Small intestine (tissue), 7 donors: Measurements from ENCODE around the gene TMEM72. TPM values are rescaled to one million over a fixed set of nuclear protein-coding genes. Genes with fewer than 3 reads are reported as not detected.

ENCODE experiments used
- DNase-seq, 2 donors: peaks; one replicate each; pipeline versions ENCODE4 v3.0.0 to v3.0.0-alpha.2; 2013
- FAIRE-seq: peaks from 2 replicates; lab custom pipeline; 2012; peaks lifted over from hg19 to GRCh38; lab: Jason Lieb, UNC
- H3K27ac ChIP-seq, 3 donors: one replicate each; pipeline ENCODE4 v1.5.1; 2013; ENCODE audit warnings: low read length in 2 of 3, mild to moderate bottlenecking in 2 of 3, control low read depth in 1 of 3, inconsistent platforms in 1 of 3, low read depth in 1 of 3, moderate library complexity in 1 of 3
- H3K27me3 ChIP-seq, 3 donors: one replicate each; pipeline ENCODE4 v1.6.1; 2013; ENCODE audit warnings: low read length in 3 of 3, inconsistent platforms in 1 of 3; ENCODE audit not compliant: control insufficient read depth in 3 of 3, insufficient read depth in 3 of 3
- H3K36me3 ChIP-seq, 3 donors: one replicate each; pipeline ENCODE4 v1.6.1; 2013; ENCODE audit warnings: low read length in 3 of 3, inconsistent platforms in 1 of 3, low read depth in 1 of 3, mild to moderate bottlenecking in 1 of 3, moderate library complexity in 1 of 3; ENCODE audit not compliant: control insufficient read depth in 3 of 3, insufficient read depth in 2 of 3
- H3K4me1 ChIP-seq, 3 donors: one replicate each; pipeline ENCODE4 v1.6.1; 2013; ENCODE audit warnings: low read length in 2 of 3, inconsistent platforms in 1 of 3, low read depth in 1 of 3, mild to moderate bottlenecking in 1 of 3, moderate library complexity in 1 of 3; ENCODE audit not compliant: control insufficient read depth in 3 of 3, insufficient read depth in 2 of 3
- H3K4me3 ChIP-seq, 3 donors: one replicate each; pipeline ENCODE4 v1.5.1; 2013; ENCODE audit warnings: low read length in 3 of 3, control low read depth in 1 of 3, inconsistent platforms in 1 of 3, low read depth in 1 of 3, mild to moderate bottlenecking in 1 of 3, moderate library complexity in 1 of 3
- H3K9me3 ChIP-seq, 2 donors: one replicate each; pipeline ENCODE4 v1.6.1; 2013; ENCODE audit warnings: low read depth in 1 of 2, low read length in 1 of 2; ENCODE audit not compliant: control insufficient read depth in 2 of 2, insufficient read depth in 1 of 2
- WGBS, 3 donors: extraction: QIAGEN DNeasy Blood & Tissue Kit; methylation state at CpG; one replicate each; pipeline ENCODE4 v1.1.7; 2013; 5-methylcytosine and 5-hydroxymethylcytosine counted together
- polyA plus RNA-seq, 4 donors: library from polyadenylated mRNA; stranded (reverse) in 3 of 4; unstranded in 1 of 4; fragments of 200-250 nt in 3 of 4; fragments of 120-200 nt in 1 of 4; gene quantifications; one replicate each; pipeline versions ENCODE4 v1.2.1 to v1.2.3, GENCODE V29; 2013
- donor health status: healthy with polysubstance abuse.
- donor health status: control.
- donor health status: control.
- donor health status: Bipolar disorder and iron deficiency.
- donor health status: healthy.

TMEM72 gene
- polyA plus RNA-seq, 4 donors, result 0.28 to 0.64 TPM; not detected in 2

- Histone ChIP-seq H3K27ac (no peak overlapping the region), H3K36me3 (no peaks in the 10 kb centered on the region), H3K9me3 (peaks cover 0 to 3% of the 10 kb centered on the region in 2 donors), H3K4me3 (no peak overlapping the region), H3K4me1 (peaks cover 0 to 20% (median 2%) of the 10 kb centered on the region in 3 donors), H3K27me3 (no peaks in the 10 kb centered on the region)
- 92 to 96% (median 93%) methylated on average over 7 of the region's 7 CpGs for WGBS, 3 donors
- FAIRE-seq (no peak), DNase-seq (no peak)
These were observed 3.6 kb upstream of the TMEM72 start for GRCh38 chr10:44907556-44907955.

GRCh38 chr10:44908066-44908749 lies 2.9 kb upstream of the TMEM72 start:
- Histone ChIP-seq H3K9me3 (peaks cover 0 to 3% of the 10 kb centered on the region in 2 donors), H3K27ac (no peak overlapping the region), H3K36me3 (no peaks in the 10 kb centered on the region), H3K4me3 (no peak overlapping the region), H3K27me3 (no peaks in the 10 kb centered on the region), H3K4me1 (peaks cover 0 to 20% (median 2%) of the 10 kb centered on the region in 3 donors)
- DNase-seq (no peak), FAIRE-seq (no peak)
- WGBS, 3 donors, result 76 to 83% (median 79%) methylated on average over 10 of the region's 10 CpGs

GRCh38 chr10:44908936-44909630 lies 2.1 kb upstream of the TMEM72 start:
- FAIRE-seq (no peak), DNase-seq (peak in 1 of 2 donors; percentile 17)
- Histone ChIP-seq H3K4me1 (peaks cover 0 to 20% (median 2%) of the 10 kb centered on the region in 3 donors), H3K4me3 (no peak overlapping the region), H3K9me3 (peaks cover 0 to 3% of the 10 kb centered on the region in 2 donors), H3K36me3 (no peaks in the 10 kb centered on the region), H3K27me3 (no peaks in the 10 kb centered on the region), H3K27ac (no peak overlapping the region)
- WGBS, 3 donors, result 41 to 73% (median 50%) methylated on average over 7 of the region's 7 CpGs

- Histone ChIP-seq H3K9me3 (peaks cover 0 to 3% of the 10 kb centered on the region in 2 donors), H3K4me1 (peaks cover 0 to 20% (median 2%) of the 10 kb centered on the region in 3 donors), H3K27ac (no peak overlapping the region), H3K27me3 (no peaks in the 10 kb centered on the region), H3K36me3 (no peaks in the 10 kb centered on the region), H3K4me3 (no peak overlapping the region)
- WGBS, 3 donors, result 58 to 71% (median 61%) methylated on average over 1 of the region's 1 CpG
- no peak for DNase-seq
- FAIRE-seq, result no peak
These were observed 1.2 kb upstream of the TMEM72 start for GRCh38 chr10:44909910-44910309.

GRCh38 chr10:44910602-44911001 lies 535 bp upstream of the TMEM72 start:
- WGBS, 3 donors, result 18 to 49% (median 26%) methylated on average over 7 of the region's 7 CpGs

GRCh38 chr10:44911951-44912350 lies 814 bp downstream of the TMEM72 start:
- Histone ChIP-seq H3K36me3 (no peaks in the 10 kb centered on the region), H3K4me3 (no peak overlapping the region), H3K9me3 (no peaks in the 10 kb centered on the region), H3K4me1 (peaks cover 0 to 20% (median 2%) of the 10 kb centered on the region in 3 donors), H3K27me3 (no peaks in the 10 kb centered on the region), H3K27ac (no peak overlapping the region)
- FAIRE-seq (no peak), DNase-seq (no peak)
- WGBS, 3 donors, result 86 to 96% (median 87%) methylated on average over 3 of the region's 3 CpGs

More at GRCh38 chr10:44910602-44911001, 535 bp upstream of the TMEM72 start:
- no peaks in the 10 kb centered on the region for H3K27me3 ChIP-seq
- no peaks in the 10 kb centered on the region for H3K9me3 ChIP-seq
- peaks cover 0 to 20% (median 2%) of the 10 kb centered on the region in 3 donors for H3K4me1 ChIP-seq
- FAIRE-seq, result no peak
- no peak overlapping the region for H3K4me3 ChIP-seq
- peak overlapping the region in 2 of 3 donors; percentile 34 to 36 for H3K27ac ChIP-seq
- DNase-seq, result no peak
- no peaks in the 10 kb centered on the region for H3K36me3 ChIP-seq

- Histone ChIP-seq H3K4me3 (no peak overlapping the region), H3K27ac (no peak overlapping the region), H3K4me1 (peaks cover 0 to 20% (median 2%) of the 10 kb centered on the region in 3 donors), H3K9me3 (peaks cover 0 to 4% of the 10 kb centered on the region in 2 donors), H3K27me3 (no peaks in the 10 kb centered on the region), H3K36me3 (no peaks in the 10 kb centered on the region)
- DNase-seq (no peak), FAIRE-seq (no peak)
- WGBS, 3 donors, result 65 to 84% (median 69%) methylated on average over 12 of the region's 12 CpGs
These were observed 2.4 kb downstream of the TMEM72 start for GRCh38 chr10:44913350-44914081.

- WGBS, 3 donors, result 84 to 91% (median 85%) methylated on average over 2 of the region's 2 CpGs
- DNase-seq, result no peak
- Histone ChIP-seq H3K27ac (no peak overlapping the region), H3K4me1 (peaks cover 0 to 20% (median 2%) of the 10 kb centered on the region in 3 donors), H3K4me3 (no peak overlapping the region), H3K27me3 (no peaks in the 10 kb centered on the region), H3K36me3 (no peaks in the 10 kb centered on the region), H3K9me3 (peaks cover 0 to 4% of the 10 kb centered on the region in 2 donors)
- FAIRE-seq, result no peak
These were observed 3.8 kb downstream of the TMEM72 start for GRCh38 chr10:44914891-44915290.
